ENCODE data around the gene TNFRSF1A. TPM values are rescaled to one million over a fixed set of nuclear protein-coding genes. Genes with fewer than 3 reads are reported as not detected.

The TNFRSF1A gene
- 100 to 1,000 TPM in 2 of 9 donors, 10 to 100 TPM in 7; 37.2 to 141 (median 54.2) TPM for total RNA-seq
- polyA plus RNA-seq = 10 to 100 TPM; 23.7 to 91.8 TPM
- long read RNA-seq, donor 1, transcript TNFRSF1A-201 (10 exons, 2,223 nt) = major isoform, 6 of 28 reads
- long read RNA-seq, donor 1, partial matches to known transcripts = 13 of 28 reads
- long read RNA-seq, donor 1, other reads (novel, unspliced or antisense) = 8 of 28 reads
- long read RNA-seq, donor 2, transcript TNFRSF1A-201 (10 exons, 2,223 nt) = major isoform, 66 of 101 reads
- long read RNA-seq, donor 2, partial matches to known transcripts = 13 of 101 reads
- long read RNA-seq, donor 2, other reads (novel, unspliced or antisense) = 20 of 101 reads
- long read RNA-seq, donor 3, transcript TNFRSF1A-201 (10 exons, 2,223 nt) = major isoform, 8 of 20 reads
- long read RNA-seq, donor 3, partial matches to known transcripts = 8 of 20 reads
- long read RNA-seq, donor 3, other reads (novel, unspliced or antisense) = 4 of 20 reads

GRCh38 chr12:6341417-6342139 lies at the start of gene TNFRSF1A:
TSS of gene TNFRSF1A (minus strand) at chr12:6342076. CDS start at chr12:6341814, 262 bp downstream.
- Histone ChIP-seq H3K4me3 (peak within 1 kb of the TSS; percentile 69 to 100 (median 84)), H3K27me3 (no peaks in the 10 kb centered on the region), H3K36me3 (peaks cover 0 to 12% (median 0%) of the 10 kb centered on the region in 9 donors), H3K9me3 (no peaks in the 10 kb centered on the region), H3K27ac (peak within 1 kb of the TSS; percentile 90 to 100 (median 98)), H3K4me1 (peaks cover 0 to 74% (median 62%) of the 10 kb centered on the region in 12 donors)
- DNase-seq = peak; percentile 82 to 87 (median 82)
- peak; percentile 68 to 84 (median 84) for ATAC-seq
- intact Hi-C loops (cut with DNase I) = loop anchor here in 5 of 10 donors (2.0 to 10.0 kb wide), 4 partner anchors 21 to 213 kb away; partner anchors contain the start of genes LTBR (in 2 of the 5) and IFFO1 (in 1 of the 5)
- no peak for TF ChIP-seq CTCF (IDR thresholded peaks at IDR 0.05)
- peak in 1 of 2 donors; percentile 61 for TF ChIP-seq POLR2A (IDR thresholded peaks at IDR 0.05)
- WGBS, 4 donors = 0 to 2% (median 1%) methylated on average over 16 to 21 of the region's 21 CpGs

- Histone ChIP-seq H3K9me3 (no peaks in the 10 kb centered on the region), H3K4me1 (peaks cover 0 to 66% (median 12%) of the 10 kb centered on the region in 12 donors), H3K27me3 (no peaks in the 10 kb centered on the region), H3K27ac (peak overlapping the region in 1 of 12 donors; percentile 80), H3K36me3 (peaks cover 0 to 62% (median 54%) of the 10 kb centered on the region in 9 donors), H3K4me3 (no peak overlapping the region)
- no peak for TF ChIP-seq POLR2A (IDR thresholded peaks at IDR 0.05)
- TF ChIP-seq CTCF (IDR thresholded peaks at IDR 0.05) = no peak
- intact Hi-C loops (cut with DNase I) = no loop called here
- DNase-seq (no peak), ATAC-seq (peak in 2 of 4 donors; percentile 4 to 6)
- WGBS, 4 donors = 87 to 92% (median 91%) methylated on average over 14 to 17 of the region's 17 CpGs
Observed at GRCh38 chr12:6391013-6391412, 49.1 kb upstream of the TNFRSF1A start.

GRCh38 chr12:6390084-6390799 lies 48.4 kb upstream of the TNFRSF1A start:
- DNase-seq (no peak), ATAC-seq (no peak)
- TF ChIP-seq POLR2A (IDR thresholded peaks at IDR 0.05) (no peak), CTCF (IDR thresholded peaks at IDR 0.05) (no peak)
- Histone ChIP-seq H3K4me3 (no peak overlapping the region), H3K27me3 (no peaks in the 10 kb centered on the region), H3K36me3 (peaks cover 0 to 67% (median 57%) of the 10 kb centered on the region in 9 donors), H3K9me3 (no peaks in the 10 kb centered on the region), H3K27ac (peak overlapping the region in 1 of 12 donors; percentile 80), H3K4me1 (peaks cover 0 to 72% (median 16%) of the 10 kb centered on the region in 12 donors)
- WGBS, 4 donors = 82 to 90% (median 85%) methylated on average over 14 to 15 of the region's 15 CpGs
- intact Hi-C loops (cut with DNase I) = no loop called here
